ENCODE results near the gene TNFRSF9. TPM values are rescaled to one million over a fixed set of nuclear protein-coding genes. Genes with fewer than 3 reads are reported as not detected.

TNFRSF9 gene
- total RNA-seq, 1 experiment from 2014 or later: not detected

- Histone ChIP-seq H2BK15ac (ENCODE audit: low read depth, low read length) (no peak overlapping the region), H4K8ac (replicated peaks; ENCODE audit: insufficient read length, low read depth, low read length) (no peak overlapping the region), H2BK20ac (ENCODE audit: low read depth, low read length, poor library complexity, severe bottlenecking) (no peak overlapping the region), H4K91ac (ENCODE audit: insufficient read length, low read depth, low read length) (no peak overlapping the region), H3K23ac (ENCODE audit: insufficient read length, low read depth, low read length) (no peak overlapping the region), H2BK120ac (ENCODE audit: low read depth, low read length, poor library complexity, severe bottlenecking) (no peak overlapping the region), H2BK5ac (ENCODE audit: insufficient read length, low read length) (no peak overlapping the region), H3K9ac (ENCODE audit: extremely low read depth, insufficient read length, low read length) (no peak overlapping the region), H3K4ac (ENCODE audit: low read depth, low read length) (no peak overlapping the region), H2AK5ac (ENCODE audit: insufficient read length, low read length) (no peak overlapping the region), H3K27me3 (ENCODE audit: insufficient read depth, low read length) (no peaks in the 10 kb centered on the region), H3T11ph (ENCODE audit: low read length) (no peak overlapping the region), H3K79me2 (ENCODE audit: insufficient read depth, low read length) (no peaks in the 10 kb centered on the region), H3K9me3 (ENCODE audit: control insufficient read depth, low read depth, low read length) (no peaks in the 10 kb centered on the region), H3K4me2 (ENCODE audit: insufficient read depth, insufficient read length, low read length) (no peak overlapping the region), H3K56ac (ENCODE audit: insufficient read length, low read depth, low read length) (no peak overlapping the region), H3K27ac (ENCODE audit: insufficient read length, low read depth, low read length) (no peak overlapping the region), H3K4me1 (ENCODE audit: insufficient read depth, low read length) (no peaks in the 10 kb centered on the region), H3K14ac (ENCODE audit: insufficient read depth, low read length) (no peak overlapping the region), H2BK12ac (ENCODE audit: insufficient read length, low read depth, low read length) (no peak overlapping the region), H3K79me1 (ENCODE audit: insufficient read depth, low read depth, low read length, poor library complexity, severe bottlenecking) (no peaks in the 10 kb centered on the region), H3K23me2 (ENCODE audit: insufficient read length, low read depth, low read length, poor library complexity, severe bottlenecking) (no peaks in the 10 kb centered on the region), H2AFZ (ENCODE audit: low read length) (no peak overlapping the region), H3K18ac (ENCODE audit: insufficient read length, low read depth, low read length) (no peak overlapping the region), H4K20me1 (ENCODE audit: control insufficient read depth, insufficient read depth, insufficient read length) (no peaks in the 10 kb centered on the region), H4K5ac (ENCODE audit: insufficient read length, low read depth, low read length) (no peak overlapping the region)
- no CpG with 5 or more reads among the region's 3 CpGs for WGBS (ENCODE audit: extremely low coverage, insufficient read length, low lambda C conversion rate)
- no peaks in the 10 kb centered on the region for H3K36me3 Mint-ChIP-seq (ENCODE audit: insufficient read depth in 1 of 3, low read depth in 3 of 3)
- H3K4me1 Mint-ChIP-seq: peaks cover 9 to 16% of the 10 kb centered on the region in 2 experiments
- no peaks in the 10 kb centered on the region; the same call in none of the 2 replicates for H3K27me3 Mint-ChIP-seq (ENCODE audit: low read depth)
- TF ChIP-seq CTCF (conservative IDR thresholded peaks at IDR 0.05): no peak
- no peak for DNase-seq
- no peak overlapping the region for H3K4me3 Mint-ChIP-seq
- H3K27ac Mint-ChIP-seq: no peak overlapping the region; a peak in 1 of 7 replicates
- H3K9me3 Mint-ChIP-seq: no peaks in the 10 kb centered on the region
These were observed 28.5 kb downstream of the TNFRSF9 start for GRCh38 chr1:7912145-7912544.
